ENCODE results near the gene BUD31.
A peak's percentile ranks its signal among the peaks of the same experiment; 100 is the strongest.
"Not testable (repeated sequence)": the region's sequence is repeated elsewhere in the genome, so short reads cannot be mapped to it uniquely, and the experiment has no call there.

Gene BUD31

GRCh38 chr7:99380823-99381663 lies 27.7 kb upstream of the BUD31 start:
- DNase-seq (ENCODE audit: low spot score), result no peak

DNA sequence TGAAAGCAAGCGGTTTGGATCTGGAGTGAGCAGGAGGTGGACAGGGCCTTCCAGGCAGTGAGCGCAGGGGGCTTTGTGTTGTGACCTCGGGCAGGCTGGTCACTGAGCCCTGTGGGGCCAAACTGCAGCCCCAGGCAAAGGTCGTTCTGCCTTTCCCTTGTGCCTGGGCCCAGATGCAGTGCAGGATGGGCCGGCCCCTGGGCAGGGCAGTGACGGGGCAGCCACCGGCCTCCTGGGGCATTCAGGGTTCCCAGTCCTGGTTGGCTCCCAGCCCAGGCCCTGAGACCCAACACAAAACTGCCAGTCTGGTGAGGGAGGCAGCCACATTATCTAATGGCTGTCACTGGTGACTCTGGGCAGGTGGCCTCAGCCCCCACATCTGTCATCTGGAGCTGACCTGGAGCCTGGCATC lies 27.1 kb upstream of the BUD31 start:
- DNase-seq (ENCODE audit: low spot score), result no peak

DNA sequence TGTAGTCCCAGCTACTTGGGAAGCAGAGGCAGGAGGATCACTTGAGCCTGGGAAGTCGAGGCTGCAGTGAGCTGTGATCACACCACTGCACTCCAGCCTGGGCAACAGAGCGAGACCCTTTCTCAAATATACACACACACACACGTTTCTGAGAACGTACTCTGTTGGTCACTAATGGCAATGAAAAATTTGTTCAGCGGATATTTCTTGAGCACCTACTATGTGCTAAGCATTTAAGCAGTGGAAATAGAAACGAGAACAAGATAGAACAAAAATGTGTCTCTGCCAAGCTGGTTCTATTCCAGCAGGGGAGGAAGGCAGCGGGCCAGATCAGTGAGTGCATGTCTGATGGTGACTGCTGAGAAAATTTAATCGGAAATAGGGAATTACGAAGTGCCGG lies 25.6 kb upstream of the BUD31 start:
- DNase-seq (ENCODE audit: low spot score), result no peak

- DNase-seq (ENCODE audit: low spot score), result no peak
Observed at GRCh38 chr7:99383791-99384370, 24.9 kb upstream of the BUD31 start.

GRCh38 chr7:99384523-99384922 lies 24.2 kb upstream of the BUD31 start:
- DNase-seq (ENCODE audit: low spot score), result no peak

GRCh38 chr7:99385564-99385963 lies 23.2 kb upstream of the BUD31 start:
- no peak for DNase-seq (ENCODE audit: low spot score)

DNA sequence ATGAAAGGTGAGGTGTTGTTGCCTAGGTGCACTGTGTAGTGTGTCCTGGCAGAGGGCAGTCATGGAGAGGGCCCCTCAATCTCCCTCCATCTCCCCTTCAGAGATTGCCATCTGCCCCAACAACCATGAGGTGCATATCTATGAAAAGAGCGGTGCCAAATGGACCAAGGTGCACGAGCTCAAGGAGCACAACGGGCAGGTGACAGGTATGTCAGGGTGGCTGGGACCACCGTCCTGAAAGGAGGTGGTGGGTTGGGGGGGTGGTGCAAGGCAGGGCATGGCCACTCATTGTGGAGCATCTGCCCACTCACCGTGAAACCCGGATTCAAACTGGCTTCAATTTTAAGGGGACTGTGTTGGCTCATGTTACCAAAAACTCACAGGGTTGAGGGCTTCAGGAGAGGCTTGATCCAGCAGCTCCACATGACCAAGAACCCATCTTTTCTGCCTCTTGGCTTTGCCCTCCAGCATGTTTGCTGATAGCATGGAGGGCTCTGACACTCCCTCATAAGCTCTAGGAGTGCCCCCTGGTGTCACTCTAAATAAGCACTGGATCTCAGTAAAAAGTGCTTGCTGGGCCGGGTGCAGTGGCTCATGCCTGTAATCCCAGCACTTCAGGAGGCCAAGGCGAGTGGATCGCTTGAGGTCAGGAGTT lies 22.1 kb upstream of the BUD31 start:
- DNase-seq (ENCODE audit: low spot score), result no peak

GRCh38 chr7:99387239-99387635 lies 21.5 kb upstream of the BUD31 start:
- DNase-seq (ENCODE audit: low spot score), result not testable (repeated sequence)

- DNase-seq (ENCODE audit: low spot score), result no peak
Observed at GRCh38 chr7:99387912-99388311, 20.9 kb upstream of the BUD31 start.

- DNase-seq (ENCODE audit: low spot score), result no peak
Observed at GRCh38 chr7:99389772-99390171, 19.0 kb upstream of the BUD31 start.

- no peak for DNase-seq (ENCODE audit: low spot score)
Observed at GRCh38 chr7:99390941-99391602, 17.7 kb upstream of the BUD31 start.

- DNase-seq (ENCODE audit: low spot score), result no peak
Observed at GRCh38 chr7:99392046-99392445, 16.7 kb upstream of the BUD31 start.

DNA sequence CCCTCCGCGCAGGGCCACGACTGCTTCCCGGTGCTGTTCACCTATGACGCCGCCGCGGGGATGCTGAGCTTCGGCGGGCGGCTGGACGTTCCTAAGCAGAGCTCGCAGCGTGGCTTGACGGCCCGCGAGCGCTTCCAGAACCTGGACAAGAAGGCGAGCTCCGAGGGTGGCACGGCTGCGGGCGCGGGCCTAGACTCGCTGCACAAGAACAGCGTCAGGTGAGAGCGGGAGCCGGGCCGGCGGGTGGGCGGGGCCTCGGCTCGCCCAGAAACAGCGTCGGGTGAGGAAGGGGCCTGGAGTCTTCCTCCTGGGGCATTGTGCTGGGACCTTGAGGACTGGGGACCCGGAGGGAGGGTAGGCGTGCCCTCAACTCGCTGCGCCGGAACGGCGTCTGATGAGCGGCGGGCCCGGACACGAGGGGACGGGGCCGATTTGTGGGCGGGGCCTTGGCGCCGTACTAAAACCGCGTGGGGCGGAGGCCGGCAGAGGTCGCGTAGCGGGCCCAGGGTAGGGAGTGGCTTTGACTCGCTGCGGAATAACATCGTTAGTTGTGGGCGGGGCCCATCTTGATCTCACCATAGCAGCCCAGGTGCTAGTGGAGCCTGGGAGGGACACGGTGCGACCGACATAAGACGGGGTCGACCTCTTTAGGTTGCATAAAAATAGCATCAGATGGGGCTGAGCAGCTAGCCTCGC lies 16.0 kb upstream of the BUD31 start:
- DNase-seq (ENCODE audit: low spot score), result peak; percentile 65

DNA sequence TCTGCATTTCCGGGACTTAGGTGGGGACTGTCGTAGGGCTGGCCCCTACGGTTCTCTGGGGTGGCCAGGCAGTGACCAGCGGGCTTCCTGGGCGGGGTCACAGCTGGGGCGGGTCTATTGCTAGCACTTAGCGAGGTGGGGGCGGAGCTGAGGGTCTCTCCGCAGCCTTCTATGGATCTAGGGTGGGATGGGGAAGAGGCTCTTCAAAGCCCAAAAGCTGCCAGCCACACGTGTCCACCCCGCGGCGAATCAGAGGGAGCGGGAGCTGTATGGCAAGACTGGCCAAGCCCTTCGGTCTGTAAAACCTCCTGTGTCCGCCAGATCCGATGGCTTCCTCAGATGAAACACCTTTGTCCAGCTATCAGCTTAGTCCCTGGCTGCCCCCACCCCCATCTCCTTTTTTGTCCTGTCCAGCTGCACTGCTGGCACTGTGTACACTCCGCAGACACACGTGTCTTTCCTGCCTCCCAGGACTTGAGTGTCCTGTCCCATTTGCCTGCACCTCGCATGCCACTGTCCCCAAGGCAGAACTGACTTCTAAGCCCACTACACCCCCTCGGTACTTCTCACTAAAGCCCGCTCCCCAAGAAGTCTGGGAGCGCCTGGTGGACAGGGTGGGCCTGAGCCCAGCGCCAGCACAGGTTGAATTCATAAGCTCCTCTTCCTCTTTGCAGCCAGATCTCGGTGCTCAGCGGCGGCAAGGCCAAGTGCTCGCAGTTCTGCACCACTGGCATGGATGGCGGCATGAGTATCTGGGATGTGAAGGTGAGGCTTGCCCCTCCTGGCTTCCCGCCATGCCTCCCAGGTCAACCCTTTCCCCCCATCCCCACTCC lies 15.2 kb upstream of the BUD31 start:
- DNase-seq (ENCODE audit: low spot score), result no peak

GRCh38 chr7:99394188-99394502 lies 14.6 kb upstream of the BUD31 start:
- DNase-seq (ENCODE audit: low spot score), result no peak

DNA sequence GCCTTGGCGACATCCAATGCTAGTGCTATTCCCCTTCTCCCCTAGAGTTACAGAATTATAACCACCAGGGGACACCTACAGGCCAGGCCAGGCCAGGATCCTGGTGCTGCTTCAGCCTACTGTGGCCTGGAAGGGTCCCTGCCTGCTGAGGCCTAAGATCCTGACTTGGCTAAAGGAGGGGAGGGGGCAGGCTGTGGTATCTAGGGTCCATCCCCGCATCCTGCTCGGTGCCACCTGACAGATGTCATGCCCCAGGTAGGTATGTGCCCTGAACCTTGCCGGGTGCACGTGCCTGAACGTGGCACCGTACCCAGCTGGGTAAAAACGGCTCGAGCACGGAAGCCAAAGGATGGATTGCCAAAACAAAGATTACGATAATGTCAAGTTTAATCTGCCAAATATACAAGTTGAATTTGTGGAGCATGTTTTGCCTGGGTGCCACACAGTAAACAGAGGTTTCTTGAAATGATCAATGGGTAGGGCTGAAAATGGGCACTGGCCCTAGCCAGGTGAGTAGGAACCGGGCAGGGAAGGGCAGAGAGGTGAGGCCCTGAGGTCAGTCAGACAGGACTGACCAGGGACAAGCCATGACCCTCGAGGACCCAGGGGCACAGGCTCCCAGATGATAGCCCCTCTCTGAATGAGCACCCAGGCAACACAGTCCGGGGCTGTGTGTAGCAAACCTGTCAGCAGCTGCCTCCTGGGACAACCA lies 13.0 kb upstream of the BUD31 start:
- DNase-seq (ENCODE audit: low spot score), result no peak

DNA sequence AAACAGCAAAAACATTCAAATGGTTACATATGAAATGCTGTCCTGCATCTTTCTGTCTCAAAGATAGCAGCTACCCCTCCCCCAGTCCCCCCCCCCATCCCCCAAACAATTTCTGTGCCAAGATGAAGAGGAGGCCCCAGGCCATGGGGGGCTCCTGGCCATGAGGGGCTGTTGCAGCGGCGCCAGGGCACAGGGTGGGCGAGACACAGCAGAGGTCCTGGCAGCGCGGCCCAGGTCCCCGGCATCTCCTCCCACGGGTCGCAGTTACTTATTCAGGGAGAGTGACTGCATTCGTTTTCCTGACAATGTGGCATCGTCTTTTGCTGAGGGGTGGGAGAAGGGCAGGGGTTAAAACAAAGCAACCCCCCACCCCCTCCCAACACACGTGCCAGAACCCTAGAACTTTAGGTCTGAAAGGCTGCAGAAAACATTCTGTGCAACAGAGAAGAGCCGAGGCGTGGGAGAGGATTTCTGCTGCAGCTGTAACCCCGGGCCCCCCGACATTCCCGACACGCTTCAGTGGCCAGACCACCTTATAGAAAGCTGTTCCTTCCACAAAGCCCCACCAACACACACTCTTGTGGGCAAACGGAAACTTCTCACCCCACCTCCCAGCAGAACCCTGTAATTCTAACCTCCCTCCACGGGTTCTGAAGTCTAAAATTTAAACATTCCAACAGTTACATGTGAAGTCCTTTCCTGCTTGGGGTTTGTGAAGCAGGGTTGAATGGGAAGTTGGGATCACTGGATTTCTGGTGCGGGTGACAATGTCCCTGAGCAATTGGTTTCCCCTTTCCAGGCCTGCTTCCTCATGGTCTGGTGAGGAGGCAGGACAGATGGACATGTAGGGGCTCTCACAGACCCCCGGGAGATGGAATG lies 12.1 kb upstream of the BUD31 start:
- DNase-seq (ENCODE audit: low spot score), result no peak

- no peak for DNase-seq (ENCODE audit: low spot score)
Observed at GRCh38 chr7:99397297-99397983, 11.3 kb upstream of the BUD31 start.

- DNase-seq (ENCODE audit: low spot score), result no peak
Observed at GRCh38 chr7:99398891-99399445, 9.8 kb upstream of the BUD31 start.
